ENCODE measurements around the gene MYH7.

- no peak for TF ChIP-seq ZNF263 (CRISPR knock-in tag; IDR thresholded peaks at IDR 0.05; ENCODE audit: low read depth)
- TF ChIP-seq CREB1 (CRISPR knock-in tag; IDR thresholded peaks at IDR 0.05): no peak
- TF ChIP-seq NFYB (CRISPR knock-in tag; conservative IDR thresholded peaks at IDR 0.05; ENCODE audit: low read depth): no peak
- no peak for TF ChIP-seq CTCF (IDR thresholded peaks at IDR 0.05)
Measured at GRCh38 chr14:23405516-23406025, 29.9 kb downstream of the MYH7 start.

Measured in WTC11 (cell line).